NCI-H1105 (cell line): ENCODE measurements around the gene NTM.

Experiments used
- DNase-seq: peaks from one replicate; lab custom pipeline; 2025; lab: John Stamatoyannopoulos, UW

The NTM gene

GRCh38 chr11:131499199-131499598 lies 128.8 kb downstream of the NTM start:
- DNase-seq = no peak

- no peak for DNase-seq
Measured at GRCh38 chr11:131503017-131503416, 132.6 kb downstream of the NTM start.

- DNase-seq = peak; percentile 88
Measured at GRCh38 chr11:131504199-131504949, 134.0 kb downstream of the NTM start.

- no peak for DNase-seq
Measured at GRCh38 chr11:131506348-131506747, 135.9 kb downstream of the NTM start.

- DNase-seq = no peak
Measured at GRCh38 chr11:131510662-131511061, 140.2 kb downstream of the NTM start.

GRCh38 chr11:131511794-131512193 lies 141.4 kb downstream of the NTM start:
- peak; percentile 66 for DNase-seq

GRCh38 chr11:131512228-131512627 lies 141.8 kb downstream of the NTM start:
- no peak for DNase-seq

- no peak for DNase-seq
Measured at GRCh38 chr11:131514062-131514461, 143.6 kb downstream of the NTM start.

GRCh38 chr11:131518305-131518838 lies 148.0 kb downstream of the NTM start:
- DNase-seq = no peak

- no peak for DNase-seq
Measured at GRCh38 chr11:131522851-131523250, 152.4 kb downstream of the NTM start.

- DNase-seq = no peak
Measured at GRCh38 chr11:131530407-131530806, 160.0 kb downstream of the NTM start.

- DNase-seq = no peak
Measured at GRCh38 chr11:131533149-131533548, 162.7 kb downstream of the NTM start.

- DNase-seq = no peak
Measured at GRCh38 chr11:131533998-131534397, 163.6 kb downstream of the NTM start.

- DNase-seq = no peak
Measured at GRCh38 chr11:131534611-131535010, 164.2 kb downstream of the NTM start.

- DNase-seq = no peak
Measured at GRCh38 chr11:131536159-131536558, 165.7 kb downstream of the NTM start.

GRCh38 chr11:131537196-131537595 lies 166.8 kb downstream of the NTM start:
- DNase-seq = no peak

- no peak for DNase-seq
Measured at GRCh38 chr11:131537748-131538147, 167.3 kb downstream of the NTM start.

GRCh38 chr11:131538322-131538721 lies 167.9 kb downstream of the NTM start:
- no peak for DNase-seq

- DNase-seq = no peak
Measured at GRCh38 chr11:131540676-131541075, 170.3 kb downstream of the NTM start.

GRCh38 chr11:131543389-131544025 lies 173.1 kb downstream of the NTM start:
- DNase-seq = no peak

- DNase-seq = no peak
Measured at GRCh38 chr11:131544591-131544990, 174.2 kb downstream of the NTM start.

- no peak for DNase-seq
Measured at GRCh38 chr11:131546218-131546895, 175.9 kb downstream of the NTM start.

GRCh38 chr11:131549099-131549498 lies 178.7 kb downstream of the NTM start:
- DNase-seq = no peak
